WTC11 (cell line): ENCODE measurements around the gene PVALB. TPM values are rescaled to one million over a fixed set of nuclear protein-coding genes. Genes with fewer than 3 reads are reported as not detected.

Experiments used
- ATAC-seq: fragments of 200-7000 bp; cut with Tn5 transposase; 2 replicates; pipeline ENCODE4 v1.10.0; 2021; ENCODE audit warnings: mild to moderate bottlenecking, moderate library complexity
- CTCF ChIA-PET: fragments of 300-600 bp; sonication (Branson Sonifier 250); formaldehyde crosslinking; loops from one replicate; lab custom pipeline; 2021; ENCODE audit warnings: antibody characterized with exemption; lab: Charles Lee
- POLR2A ChIA-PET: fragments of 350-600 bp; sonication (Branson Sonifier 250); formaldehyde crosslinking; loops from one replicate; lab custom pipeline; 2021; ENCODE audit warnings: antibody characterized with exemption; lab: Charles Lee
- DNase-seq: peaks from one replicate; pipeline ENCODE4 v3.0.0; 2021; ENCODE audit warnings: low spot score
- H3K27ac Mint-ChIP-seq: 2 replicates; pipeline ENCODE4 v1.8.0; 2021; ENCODE audit warnings: mixed read lengths
- H3K27me3 Mint-ChIP-seq: 2 replicates; pipeline ENCODE4 v1.8.0; 2021; ENCODE audit warnings: low read depth, mild to moderate bottlenecking, moderate library complexity, mixed read lengths
- H3K36me3 Mint-ChIP-seq: 2 replicates; pipeline ENCODE4 v1.8.0; 2021; ENCODE audit warnings: mixed read lengths
- H3K4me1 Mint-ChIP-seq: 2 replicates; pipeline ENCODE4 v1.8.0; 2022; ENCODE audit warnings: mixed read lengths
- H3K4me3 Mint-ChIP-seq: 2 replicates; pipeline ENCODE4 v1.8.0; 2021; ENCODE audit warnings: mild to moderate bottlenecking, moderate library complexity, mixed read lengths
- H3K9me3 Mint-ChIP-seq: 2 replicates; pipeline ENCODE4 v1.8.0; 2021; ENCODE audit warnings: mixed read lengths
- CREM ChIP-seq: sonication (generic); formaldehyde crosslinking; IDR thresholded peaks from 2 replicates; pipeline ENCODE4 v1.8.1; 2022; ENCODE audit warnings: mild to moderate bottlenecking, missing genetic modification reagents, moderate library complexity
- CTCF ChIP-seq: fragments of 200-600 bp; IDR thresholded peaks from 2 replicates; pipeline ENCODE4 v1.8.0; 2022; ENCODE audit warnings: antibody characterized with exemption
- FOXP4 ChIP-seq: sonication (generic); formaldehyde crosslinking; IDR thresholded peaks from 2 replicates; pipeline ENCODE4 v1.8.0; 2022; ENCODE audit warnings: mild to moderate bottlenecking, missing genetic modification reagents
- GTF2I ChIP-seq: fragments of 250-450 bp; sonication (Bioruptor Pico); conservative IDR thresholded peaks from 2 replicates; pipeline ENCODE4 v1.4.0; 2021; ENCODE audit warnings: mild to moderate bottlenecking
- MAX ChIP-seq: sonication (generic); formaldehyde crosslinking; IDR thresholded peaks from 2 replicates; pipeline ENCODE4 v1.8.0; 2022; ENCODE audit warnings: mild to moderate bottlenecking, missing genetic modification reagents
- TEAD1 ChIP-seq: sonication (generic); formaldehyde crosslinking; IDR thresholded peaks from 2 replicates; pipeline ENCODE4 v1.8.0; 2022; ENCODE audit warnings: mild to moderate bottlenecking, missing genetic modification reagents
- TEAD4 ChIP-seq: sonication (generic); formaldehyde crosslinking; IDR thresholded peaks from 2 replicates; pipeline ENCODE4 v1.8.0; 2022; ENCODE audit warnings: mild to moderate bottlenecking, missing genetic modification reagents
- ZBTB43 ChIP-seq: sonication (generic); formaldehyde crosslinking; IDR thresholded peaks from 2 replicates; pipeline ENCODE4 v1.8.1; 2023; ENCODE audit warnings: mild to moderate bottlenecking, missing genetic modification reagents
- total RNA-seq: library from RNA; stranded (reverse); gene quantifications from 3 replicates; pipeline ENCODE4 v1.2.3, GENCODE V29; 2021
- TF ChIP-seq, protein P1 (sequence below): sonication (generic); formaldehyde crosslinking; IDR thresholded peaks from 2 replicates; pipeline ENCODE4 v1.8.1; 2022; ENCODE audit warnings: low read depth, mild to moderate bottlenecking, moderate library complexity, missing genetic modification reagents, borderline replicate concordance
- TF ChIP-seq, protein P2 (sequence below): sonication (generic); formaldehyde crosslinking; IDR thresholded peaks from 2 replicates; pipeline ENCODE4 v1.8.0; 2023; ENCODE audit warnings: missing genetic modification reagents
- TF ChIP-seq, protein P3 (sequence below): sonication (generic); formaldehyde crosslinking; IDR thresholded peaks from 2 replicates; pipeline ENCODE4 v1.8.0; 2022; ENCODE audit warnings: missing genetic modification reagents

The PVALB gene
- total RNA-seq, 1 experiment from 2014 or later, result 2.7 TPM

GRCh38 chr22:36781656-36782627 lies 34.9 kb downstream of the PVALB start:
- CTCF ChIA-PET, result interaction anchor here (0.5 to 4.8 kb wide), 28 partner anchors 8 to 287 kb away, joined by 3 to 58 read pairs (median 4); partner anchors contain the start of genes MPST and TST
- Mint-ChIP-seq H3K9me3 (peaks cover 24% of the 10 kb centered on the region), H3K4me3 (no peak overlapping the region; the same call in none of the 2 replicates), H3K27ac (no peak overlapping the region), H3K36me3 (peaks cover 21% of the 10 kb centered on the region), H3K4me1 (peaks cover 23% of the 10 kb centered on the region), H3K27me3 (peaks cover 40% of the 10 kb centered on the region)
- POLR2A ChIA-PET, result interaction anchor here (0.7 kb wide), 1 partner anchor 121 kb away, joined by 3 read pairs; no protein-coding TSS in a partner anchor
- TF ChIP-seq MAX (CRISPR knock-in tag) (0 out of 2 replicates have a peak, but pooled peaks have one; percentile 38), TEAD4 (CRISPR knock-in tag) (peak; percentile 61; the same call in 1 of the 2 replicates), CREM (0 out of 2 replicates have a peak, but pooled peaks have one; percentile 29), TEAD1 (peak; percentile 72; the same call in 1 of the 2 replicates), CTCF (peak; percentile 82)
- TF ChIP-seq, protein P1, sequence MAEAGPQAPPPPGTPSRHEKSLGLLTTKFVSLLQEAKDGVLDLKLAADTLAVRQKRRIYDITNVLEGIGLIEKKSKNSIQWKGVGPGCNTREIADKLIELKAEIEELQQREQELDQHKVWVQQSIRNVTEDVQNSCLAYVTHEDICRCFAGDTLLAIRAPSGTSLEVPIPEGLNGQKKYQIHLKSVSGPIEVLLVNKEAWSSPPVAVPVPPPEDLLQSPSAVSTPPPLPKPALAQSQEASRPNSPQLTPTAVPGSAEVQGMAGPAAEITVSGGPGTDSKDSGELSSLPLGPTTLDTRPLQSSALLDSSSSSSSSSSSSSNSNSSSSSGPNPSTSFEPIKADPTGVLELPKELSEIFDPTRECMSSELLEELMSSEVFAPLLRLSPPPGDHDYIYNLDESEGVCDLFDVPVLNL (CRISPR knock-in tag), result no peak
- ATAC-seq (peak; percentile 93), DNase-seq (peak; percentile 91)

GRCh38 chr22:36778020-36778419 lies 38.8 kb downstream of the PVALB start:
- H3K27me3 Mint-ChIP-seq, result peaks cover 40% of the 10 kb centered on the region
- TF ChIP-seq, protein P2, sequence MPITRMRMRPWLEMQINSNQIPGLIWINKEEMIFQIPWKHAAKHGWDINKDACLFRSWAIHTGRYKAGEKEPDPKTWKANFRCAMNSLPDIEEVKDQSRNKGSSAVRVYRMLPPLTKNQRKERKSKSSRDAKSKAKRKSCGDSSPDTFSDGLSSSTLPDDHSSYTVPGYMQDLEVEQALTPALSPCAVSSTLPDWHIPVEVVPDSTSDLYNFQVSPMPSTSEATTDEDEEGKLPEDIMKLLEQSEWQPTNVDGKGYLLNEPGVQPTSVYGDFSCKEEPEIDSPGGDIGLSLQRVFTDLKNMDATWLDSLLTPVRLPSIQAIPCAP, result no peak
- TF ChIP-seq, protein P3, sequence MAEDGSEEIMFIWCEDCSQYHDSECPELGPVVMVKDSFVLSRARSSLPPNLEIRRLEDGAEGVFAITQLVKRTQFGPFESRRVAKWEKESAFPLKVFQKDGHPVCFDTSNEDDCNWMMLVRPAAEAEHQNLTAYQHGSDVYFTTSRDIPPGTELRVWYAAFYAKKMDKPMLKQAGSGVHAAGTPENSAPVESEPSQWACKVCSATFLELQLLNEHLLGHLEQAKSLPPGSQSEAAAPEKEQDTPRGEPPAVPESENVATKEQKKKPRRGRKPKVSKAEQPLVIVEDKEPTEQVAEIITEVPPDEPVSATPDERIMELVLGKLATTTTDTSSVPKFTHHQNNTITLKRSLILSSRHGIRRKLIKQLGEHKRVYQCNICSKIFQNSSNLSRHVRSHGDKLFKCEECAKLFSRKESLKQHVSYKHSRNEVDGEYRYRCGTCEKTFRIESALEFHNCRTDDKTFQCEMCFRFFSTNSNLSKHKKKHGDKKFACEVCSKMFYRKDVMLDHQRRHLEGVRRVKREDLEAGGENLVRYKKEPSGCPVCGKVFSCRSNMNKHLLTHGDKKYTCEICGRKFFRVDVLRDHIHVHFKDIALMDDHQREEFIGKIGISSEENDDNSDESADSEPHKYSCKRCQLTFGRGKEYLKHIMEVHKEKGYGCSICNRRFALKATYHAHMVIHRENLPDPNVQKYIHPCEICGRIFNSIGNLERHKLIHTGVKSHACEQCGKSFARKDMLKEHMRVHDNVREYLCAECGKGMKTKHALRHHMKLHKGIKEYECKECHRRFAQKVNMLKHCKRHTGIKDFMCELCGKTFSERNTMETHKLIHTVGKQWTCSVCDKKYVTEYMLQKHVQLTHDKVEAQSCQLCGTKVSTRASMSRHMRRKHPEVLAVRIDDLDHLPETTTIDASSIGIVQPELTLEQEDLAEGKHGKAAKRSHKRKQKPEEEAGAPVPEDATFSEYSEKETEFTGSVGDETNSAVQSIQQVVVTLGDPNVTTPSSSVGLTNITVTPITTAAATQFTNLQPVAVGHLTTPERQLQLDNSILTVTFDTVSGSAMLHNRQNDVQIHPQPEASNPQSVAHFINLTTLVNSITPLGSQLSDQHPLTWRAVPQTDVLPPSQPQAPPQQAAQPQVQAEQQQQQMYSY (CRISPR knock-in tag), result no peak
- no peak for TF ChIP-seq ZBTB43
- TF ChIP-seq FOXP4 (CRISPR knock-in tag), result no peak
- TF ChIP-seq GTF2I (CRISPR knock-in tag), result peak; percentile 62; the same call in 1 of the 2 replicates
- ATAC-seq (no peak), DNase-seq (no peak)
- CTCF ChIA-PET, result interaction anchor here (1.1 to 2.5 kb wide), 2 partner anchors 78 to 82 kb away, joined by 3 to 5 read pairs; no protein-coding TSS in a partner anchor
- H3K4me1 Mint-ChIP-seq, result peaks cover 26% of the 10 kb centered on the region
- H3K9me3 Mint-ChIP-seq, result peaks cover 24% of the 10 kb centered on the region
- POLR2A ChIA-PET, result no interaction called here
- no peak overlapping the region for H3K4me3 Mint-ChIP-seq
- H3K27ac Mint-ChIP-seq, result no peak overlapping the region
- peaks cover 26% of the 10 kb centered on the region for H3K36me3 Mint-ChIP-seq
